Spleen (tissue), 11 donors: ENCODE measurements around the gene STAC2. TPM values are rescaled to one million over a fixed set of nuclear protein-coding genes. Genes with fewer than 3 reads are reported as not detected.

ENCODE experiments used
- DNase-seq: peaks from one replicate; pipeline ENCODE4 v3.0.0-alpha.2; 2020
- H3K27ac ChIP-seq, 8 donors: fragments of 200-600 bp; sonication (generic) in 7 of 8; 1 replicate in 4 of 8; 2 replicates in 4 of 8; pipeline versions ENCODE4 v1.5.0 to v1.8.0; 2016 to 2021; ENCODE audit warnings: inconsistent platforms in 4 of 8, mild to moderate bottlenecking in 4 of 8, moderate library complexity in 1 of 8
- H3K27me3 ChIP-seq, 7 donors: fragments of 200-600 bp; sonication (generic) in 6 of 7; replicated peaks in 1 of 7; 1 replicate in 4 of 7; 2 replicates in 3 of 7; pipeline versions ENCODE4 v1.5.0 to v1.8.0; 2016 to 2021; ENCODE audit warnings: inconsistent platforms in 3 of 7, mild to moderate bottlenecking in 1 of 7
- H3K36me3 ChIP-seq, 6 donors: fragments of 200-600 bp; sonication (generic) in 5 of 6; 1 replicate in 4 of 6; 2 replicates in 2 of 6; pipeline versions ENCODE4 v1.5.0 to v1.8.0; 2016 to 2021; ENCODE audit warnings: inconsistent platforms in 2 of 6
- H3K4me1 ChIP-seq, 6 donors: fragments of 200-600 bp; sonication (generic) in 5 of 6; 1 replicate in 3 of 6; 2 replicates in 3 of 6; pipeline versions ENCODE4 v1.5.0 to v1.8.0; 2016 to 2021; ENCODE audit warnings: inconsistent platforms in 3 of 6
- H3K4me3 ChIP-seq, 8 donors: fragments of 200-600 bp; sonication (generic) in 7 of 8; 1 replicate in 4 of 8; 2 replicates in 4 of 8; pipeline versions ENCODE4 v1.5.0 to v1.8.0; 2016 to 2021; ENCODE audit warnings: inconsistent platforms in 4 of 8, mild to moderate bottlenecking in 4 of 8, moderate library complexity in 2 of 8
- H3K9me3 ChIP-seq, 8 donors: fragments of 200-600 bp; sonication (generic) in 7 of 8; 1 replicate in 4 of 8; 2 replicates in 4 of 8; pipeline versions ENCODE4 v1.5.0 to v1.8.0; 2016 to 2021; ENCODE audit warnings: inconsistent platforms in 4 of 8
- CTCF ChIP-seq, 11 experiments: fragments of 200-600 bp in 7 of 11; fragments of 450-650 bp in 4 of 11; sonication (generic) in 4 of 11; IDR thresholded peaks in 8 of 11; conservative IDR thresholded peaks in 3 of 11; 1 replicate in 7 of 11; 2 replicates in 4 of 11; pipeline versions ENCODE4 v1.4.0 to v1.8.0; 2016 to 2021; ENCODE audit warnings: antibody characterized with exemption in 11 of 11, inconsistent platforms in 4 of 11, mild to moderate bottlenecking in 1 of 11
- POLR2A ChIP-seq, 3 donors: fragments of 450-650 bp; IDR thresholded peaks; one replicate each; pipeline ENCODE4 v1.5.1; 2017; ENCODE audit warnings: antibody characterized with exemption in 3 of 3, mild to moderate bottlenecking in 1 of 3
- POLR2AphosphoS5 ChIP-seq, 3 donors: sonication (generic); formaldehyde crosslinking; IDR thresholded peaks; one replicate each; pipeline ENCODE4 v1.5.1; 2017; ENCODE audit warnings: antibody characterized with exemption in 3 of 3
- WGBS, 5 donors: extraction: QIAGEN DNeasy Blood & Tissue Kit in 3 of 5; methylation state at CpG; one replicate each; pipeline versions ENCODE4 v1.1.5 to v1.1.7; 2013 to 2018; 5-methylcytosine and 5-hydroxymethylcytosine counted together
- intact Hi-C: fragments of 100-400 bp; cut with DNase I; formaldehyde crosslinking; loops from one replicate; pipeline ENCODE4 v1.15.0; 2023; ENCODE audit warnings: low total_unique reads
- polyA plus RNA-seq, 3 donors: library from polyadenylated mRNA; stranded (reverse); fragments of 200-250 nt; gene quantifications; one replicate each; pipeline ENCODE4 v1.2.1, GENCODE V29; 2013
- total RNA-seq, 7 donors: library from RNA; depleted of rRNA in 3 of 7; stranded (reverse); fragments of >200 nt in 3 of 7; fragmentation: NEBNext Ultra II Directional in 4 of 7; extraction: Animal tissue kit (Norgen Biotek cat#: 25700) in 4 of 7; gene quantifications; one replicate each; pipeline versions ENCODE4 v1.1.0 to v1.2.1, GENCODE V29; 2016 to 2021
- donor health status: healthy with polysubstance abuse.
- donor health status: DM: no; HTN: no; CAD: no; lungs with moderate emphysema.
- donor health status: DM: no; HTN: no; CAD: no.
- donor health status: Bipolar disorder and iron deficiency.
- donor health status: healthy.
- donor health status: DM: no; HTN: no; CAD: no.
- donor health status: DM: yes; HTN: yes; CAD: no.

STAC2 gene
- total and polyA plus RNA-seq, 10 donors = 0.06 to 0.56 (median 0.27) TPM; not detected in 7

- intact Hi-C loops = no loop called here
- Histone ChIP-seq H3K4me1 (peaks cover 0 to 32% (median 25%) of the 10 kb centered on the region in 6 donors), H3K4me3 (no peak overlapping the region), H3K36me3 (no peaks in the 10 kb centered on the region), H3K9me3 (no peaks in the 10 kb centered on the region), H3K27ac (peak overlapping the region in 1 of 8 donors; percentile 21), H3K27me3 (peaks cover 0 to 45% (median 10%) of the 10 kb centered on the region in 7 donors)
- DNase-seq = peak; percentile 47
- TF ChIP-seq CTCF (IDR thresholded peaks at IDR 0.05 in 8 of 11, conservative IDR thresholded peaks at IDR 0.05 in 3 of 11) (no peak), POLR2A (IDR thresholded peaks at IDR 0.05) (no peak), POLR2AphosphoS5 (IDR thresholded peaks at IDR 0.05) (no peak)
- WGBS, 5 donors = 89 to 96% (median 91%) methylated on average over 3 to 6 of the region's 6 CpGs
Measured at GRCh38 chr17:39236981-39237441, 11.3 kb upstream of the STAC2 start.

GRCh38 chr17:39236450-39236927, 10.7 kb upstream of the STAC2 start:
- DNase-seq = peak; percentile 51
- WGBS, 5 donors = 57 to 75% (median 72%) methylated on average over 2 to 5 of the region's 5 CpGs
- TF ChIP-seq POLR2AphosphoS5 (IDR thresholded peaks at IDR 0.05) (no peak), POLR2A (IDR thresholded peaks at IDR 0.05) (no peak), CTCF (IDR thresholded peaks at IDR 0.05 in 8 of 11, conservative IDR thresholded peaks at IDR 0.05 in 3 of 11) (no peak)
- peak overlapping the region in 1 of 8 donors; percentile 21 for H3K27ac ChIP-seq
- no peaks in the 10 kb centered on the region for H3K9me3 ChIP-seq
- peaks cover 0 to 50% (median 15%) of the 10 kb centered on the region in 7 donors for H3K27me3 ChIP-seq
- intact Hi-C loops = no loop called here
- H3K4me3 ChIP-seq = no peak overlapping the region
- peaks cover 0 to 37% (median 30%) of the 10 kb centered on the region in 6 donors for H3K4me1 ChIP-seq
- no peaks in the 10 kb centered on the region for H3K36me3 ChIP-seq

GRCh38 chr17:39235555-39236449, 10.1 kb upstream of the STAC2 start:
- Histone ChIP-seq H3K36me3 (no peaks in the 10 kb centered on the region), H3K27me3 (peaks cover 0 to 57% (median 22%) of the 10 kb centered on the region in 7 donors), H3K4me3 (no peak overlapping the region), H3K9me3 (no peaks in the 10 kb centered on the region), H3K4me1 (peaks cover 0 to 39% (median 30%) of the 10 kb centered on the region in 6 donors), H3K27ac (no peak overlapping the region)
- 37 to 43% (median 41%) methylated on average over 18 of the region's 18 CpGs for WGBS, 5 donors
- peak; percentile 50 for DNase-seq
- intact Hi-C loops = no loop called here
- TF ChIP-seq POLR2A (IDR thresholded peaks at IDR 0.05) = no peak
- peak in 7 of 11 experiments; percentile 22 to 49 (median 38) for TF ChIP-seq CTCF (IDR thresholded peaks at IDR 0.05 in 8 of 11, conservative IDR thresholded peaks at IDR 0.05 in 3 of 11)
